Right renal cortex interstitium (tissue), 3 donors: ENCODE measurements around the gene DPT. TPM values are rescaled to one million over a fixed set of nuclear protein-coding genes. Genes with fewer than 3 reads are reported as not detected.

Experiments
- DNase-seq, 3 donors: peaks; one replicate each; pipeline ENCODE4 v3.0.0-alpha.2; 2013; ENCODE audit warnings: low read depth in 3 of 3, low spot score in 2 of 3
- polyA plus RNA-seq, 3 donors: library from polyadenylated mRNA; unstranded; fragments of 120-200 nt; gene quantifications; one replicate each; pipeline ENCODE4 v1.2.1, GENCODE V29; 2013; ENCODE audit not compliant: insufficient read length in 3 of 3

The DPT gene
- polyA plus RNA-seq, 3 donors, result 0.10 TPM; not detected in 1

- DNase-seq, result no peak
Measured at GRCh38 chr1:168736520-168736919, 7.5 kb upstream of the DPT start.

- no peak for DNase-seq
Measured at GRCh38 chr1:168735974-168736373, 7.0 kb upstream of the DPT start.

GRCh38 chr1:168734946-168735345 is 5.9 kb upstream of the DPT start:
- no peak for DNase-seq

GRCh38 chr1:168734271-168734670 is 5.3 kb upstream of the DPT start:
- DNase-seq, result no peak

- DNase-seq, result no peak
Measured at GRCh38 chr1:168733241-168733640, 4.2 kb upstream of the DPT start.

- no peak for DNase-seq
Measured at GRCh38 chr1:168732736-168733135, 3.7 kb upstream of the DPT start.

GRCh38 chr1:168731244-168731953 is 2.4 kb upstream of the DPT start:
- DNase-seq, result no peak

- DNase-seq, result no peak
Measured at GRCh38 chr1:168729405-168729802, 398 bp upstream of the DPT start.

- no peak for DNase-seq
Measured at GRCh38 chr1:168726719-168727118, 2.3 kb downstream of the DPT start.

GRCh38 chr1:168726281-168726680 is 2.7 kb downstream of the DPT start:
- DNase-seq, result no peak

GRCh38 chr1:168725831-168726230 is 3.2 kb downstream of the DPT start:
- DNase-seq, result no peak

GRCh38 chr1:168725060-168725459 is 3.9 kb downstream of the DPT start:
- DNase-seq, result no peak

- no peak for DNase-seq
Measured at GRCh38 chr1:168723000-168723399, 6.0 kb downstream of the DPT start.

- DNase-seq, result no peak
Measured at GRCh38 chr1:168720839-168721238, 8.2 kb downstream of the DPT start.

GRCh38 chr1:168719306-168720111 is 9.5 kb downstream of the DPT start:
- no peak for DNase-seq

- DNase-seq, result no peak
Measured at GRCh38 chr1:168717906-168718891, 10.8 kb downstream of the DPT start.

GRCh38 chr1:168714012-168714411 is 15.0 kb downstream of the DPT start:
- no peak for DNase-seq

GRCh38 chr1:168709405-168710363 is 19.3 kb downstream of the DPT start:
- DNase-seq, result no peak

GRCh38 chr1:168708698-168709404 is 20.2 kb downstream of the DPT start:
- DNase-seq, result no peak
